GM21786 (cell line): ENCODE results near the gene NDST1.

ENCODE experiments used
- ATAC-seq: cut with Tn5 transposase; IDR thresholded peaks from one replicate; pipeline ENCODE4 v1.9.1; 2021; ENCODE audit not compliant: unreplicated experiment

NDST1 gene

GRCh38 chr5:150583541-150584225, 75.8 kb downstream of the NDST1 start:
- ATAC-seq = no peak

DNA sequence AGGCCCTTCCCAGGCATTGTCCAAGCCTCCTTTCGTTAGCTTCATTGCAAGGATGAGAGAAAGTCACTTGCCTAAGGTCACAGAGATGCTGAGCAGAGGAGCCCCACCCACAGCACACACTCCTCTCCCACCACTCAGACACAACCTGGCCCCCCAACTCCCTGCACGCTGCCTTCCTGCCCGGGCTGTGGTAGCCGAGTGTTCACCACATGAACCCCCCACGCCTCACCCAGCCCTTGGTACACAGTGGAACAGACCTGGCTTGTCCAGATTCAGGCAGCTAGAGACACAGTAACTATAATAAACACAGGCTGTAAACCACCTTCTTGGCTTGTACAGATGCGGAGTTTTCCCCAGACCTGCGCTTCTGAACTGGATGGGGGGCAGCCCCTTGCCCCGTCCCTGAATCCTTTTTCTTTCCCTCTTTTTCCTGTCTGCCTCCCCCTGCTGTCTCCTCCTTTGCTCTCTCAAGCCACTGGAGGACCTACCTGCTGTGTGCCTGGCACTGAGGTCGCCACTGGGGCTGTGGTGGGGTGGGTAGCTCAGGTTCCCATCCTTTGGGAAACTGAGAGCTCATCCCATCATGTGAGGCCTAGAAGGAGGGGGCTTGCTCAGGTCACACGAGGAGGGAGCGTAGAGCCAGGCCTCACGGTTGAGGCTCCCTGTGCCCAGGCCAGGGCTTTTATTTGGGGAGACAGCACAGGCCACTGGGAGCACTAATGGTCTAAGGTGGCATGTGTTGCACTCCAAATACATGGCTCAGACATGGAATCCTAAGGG, 76.8 kb downstream of the NDST1 start:
- ATAC-seq = no peak

DNA sequence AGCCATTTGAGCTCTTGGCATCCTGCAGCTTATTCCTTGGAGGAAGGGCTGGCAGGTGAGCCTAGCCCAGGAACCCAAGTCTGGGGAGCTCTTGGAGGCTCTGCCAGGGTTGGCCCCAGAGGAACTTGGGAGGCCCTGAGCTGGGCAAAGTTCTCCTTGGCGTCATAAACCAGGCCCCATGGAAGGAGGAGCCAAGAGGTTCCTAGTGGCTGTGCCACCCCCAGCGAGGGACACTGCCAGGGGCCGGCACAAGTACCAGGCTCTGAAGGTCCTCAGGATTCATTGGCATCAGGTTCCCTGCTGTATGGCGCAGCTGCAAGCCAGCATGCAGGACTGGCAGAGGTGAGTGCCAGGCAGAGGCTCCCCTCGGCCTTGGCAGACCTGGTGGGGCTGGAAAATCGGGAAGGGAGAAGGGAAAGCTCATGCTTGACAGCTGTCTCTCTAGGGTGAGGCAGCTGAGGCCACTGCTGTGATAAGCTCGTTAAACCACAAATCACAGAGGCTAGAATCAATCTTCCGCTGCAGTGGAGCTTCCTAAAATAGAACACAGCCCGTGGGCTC, 77.9 kb downstream of the NDST1 start:
- ATAC-seq = no peak

- no peak for ATAC-seq
These were observed 79.1 kb downstream of the NDST1 start for GRCh38 chr5:150587016-150587415.

DNA sequence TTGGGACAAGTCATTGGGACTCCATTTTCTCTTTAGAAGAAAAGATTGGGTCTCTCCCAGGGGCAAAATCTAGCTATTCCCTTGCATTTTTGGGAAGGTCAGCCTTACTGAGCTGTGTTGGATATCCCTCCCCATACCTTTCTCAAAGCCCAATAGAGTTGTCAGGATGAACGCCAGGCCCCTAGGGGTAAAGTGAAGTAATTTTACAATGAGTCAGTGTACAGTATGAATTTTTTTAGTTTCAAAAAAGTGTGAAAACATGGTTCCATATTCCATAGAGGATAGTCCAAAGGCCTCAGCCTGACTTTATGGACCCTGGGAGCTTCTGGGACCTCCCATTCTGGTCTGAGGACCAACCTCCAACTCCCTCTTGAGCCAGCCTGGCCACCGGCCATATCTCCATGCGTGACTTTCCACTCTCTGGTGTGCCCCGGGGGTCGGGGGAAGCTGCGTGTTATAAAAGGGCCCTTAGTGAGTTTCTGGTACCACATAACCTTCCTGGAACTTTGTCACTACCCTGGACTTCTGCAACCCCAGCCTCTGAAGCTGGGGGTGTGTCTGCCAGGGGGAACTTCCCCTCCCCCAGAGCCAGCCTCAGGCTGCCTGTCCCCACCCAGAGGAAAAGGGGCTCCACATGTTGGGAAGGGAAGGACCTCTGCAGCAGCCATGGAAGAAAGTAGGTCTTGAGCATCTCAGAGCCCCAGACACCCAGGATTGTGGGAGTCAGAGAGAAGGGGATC, 80.1 kb downstream of the NDST1 start:
- no peak for ATAC-seq

DNA sequence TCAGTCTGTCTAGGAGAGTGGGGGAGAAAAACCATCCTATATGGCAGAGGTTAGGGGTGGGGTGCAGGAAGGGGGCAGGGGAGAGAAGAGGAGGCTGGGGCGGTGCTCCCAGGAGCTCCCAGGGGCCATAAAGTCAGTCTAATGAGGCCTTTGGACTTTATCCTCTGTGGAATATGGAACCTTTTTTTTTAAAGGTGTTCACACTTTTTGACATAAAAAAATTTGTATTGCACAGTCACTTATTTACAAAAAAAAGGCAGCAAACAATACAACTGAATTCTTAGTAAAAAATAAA, 80.6 kb downstream of the NDST1 start:
- no peak for ATAC-seq

DNA sequence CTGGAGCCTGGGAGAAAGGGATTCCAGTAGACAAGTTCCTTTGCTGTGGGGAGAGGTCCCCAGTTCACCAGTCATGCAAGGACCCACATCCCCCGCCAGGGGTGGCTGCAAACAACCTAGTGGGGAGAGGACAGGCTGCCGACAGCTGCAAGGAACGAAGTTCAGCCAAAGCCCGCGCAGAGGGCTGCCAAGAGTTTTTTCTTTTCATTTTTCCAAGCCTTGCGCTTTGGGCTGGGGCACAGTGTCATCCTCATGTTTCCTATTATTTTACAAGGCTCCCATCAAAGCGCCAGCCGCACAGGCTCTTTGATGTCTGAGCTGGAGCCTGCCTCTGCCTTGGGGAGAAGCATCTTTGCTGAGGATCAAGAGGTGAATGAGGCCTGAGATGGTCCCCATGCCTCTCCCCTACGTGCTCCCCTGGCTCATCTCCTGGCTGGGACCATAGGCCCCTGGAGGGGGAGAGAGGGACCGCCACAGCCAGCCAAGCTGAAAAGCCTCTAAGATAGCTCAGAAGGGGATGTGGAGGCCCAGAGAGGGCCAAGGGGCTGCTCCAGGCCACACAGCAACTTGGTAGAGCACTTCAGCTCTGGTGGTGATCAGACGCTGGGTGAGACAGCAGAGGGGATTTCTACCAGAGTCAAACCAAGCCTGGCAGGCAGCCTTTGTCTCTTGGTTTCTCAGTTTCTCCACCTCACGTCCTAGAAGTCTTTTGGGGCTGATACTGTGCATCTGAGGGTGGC, 82.1 kb downstream of the NDST1 start:
- peak; percentile 70 for ATAC-seq

- no peak for ATAC-seq
These were observed 83.2 kb downstream of the NDST1 start for GRCh38 chr5:150590979-150591695.

- no peak for ATAC-seq
These were observed 85.7 kb downstream of the NDST1 start for GRCh38 chr5:150593593-150593992.

DNA sequence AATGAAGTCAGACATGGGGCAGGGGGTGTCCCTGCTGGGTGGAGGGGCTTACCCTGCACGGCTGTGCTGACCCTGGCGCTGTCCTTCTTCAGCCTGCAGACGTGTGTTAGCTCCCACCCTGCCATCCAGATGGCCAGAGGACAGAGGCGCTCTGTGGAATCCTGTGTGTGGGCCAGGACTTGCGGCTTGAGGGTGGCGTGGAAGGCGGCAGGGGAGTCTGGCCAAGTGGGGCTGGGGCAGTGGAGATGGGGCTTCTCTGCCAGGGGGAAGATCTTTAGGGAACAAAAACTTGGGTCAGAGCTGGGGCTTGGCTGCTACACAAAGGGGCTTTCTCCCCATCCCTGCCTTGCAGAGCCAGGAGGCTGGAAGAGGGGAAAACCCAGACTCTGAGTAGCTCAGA, 86.1 kb downstream of the NDST1 start:
- no peak for ATAC-seq

- ATAC-seq = no peak
These were observed 87.6 kb downstream of the NDST1 start for GRCh38 chr5:150595466-150596031.

DNA sequence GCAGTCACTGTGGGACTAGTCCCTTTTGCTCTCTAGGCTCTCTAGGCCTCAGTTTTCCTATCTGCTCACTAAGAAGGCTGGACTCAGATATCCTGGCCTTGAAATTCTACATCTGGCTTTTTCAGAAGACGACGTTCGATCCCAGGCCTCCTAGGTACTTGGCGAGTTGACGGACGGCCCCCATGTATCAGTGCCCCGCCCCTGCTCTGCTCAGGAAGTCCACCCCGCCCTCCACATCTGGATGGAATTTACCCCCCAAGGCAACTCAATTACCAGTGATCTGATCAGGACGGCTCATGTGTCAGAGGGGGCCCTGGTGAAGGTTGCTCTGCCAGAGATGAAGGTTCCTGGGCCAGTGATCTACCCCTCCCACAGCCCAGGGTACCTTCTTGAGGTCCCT, 88.4 kb downstream of the NDST1 start:
- no peak for ATAC-seq

- ATAC-seq = no peak
These were observed 88.9 kb downstream of the NDST1 start for GRCh38 chr5:150596826-150597225.

GRCh38 chr5:150598006-150598405, 90.1 kb downstream of the NDST1 start:
- ATAC-seq = no peak

GRCh38 chr5:150598821-150599273, 90.9 kb downstream of the NDST1 start:
- no peak for ATAC-seq

GRCh38 chr5:150599281-150599680, 91.3 kb downstream of the NDST1 start:
- ATAC-seq = no peak

GRCh38 chr5:150599917-150600511, 92.1 kb downstream of the NDST1 start:
- ATAC-seq = no peak

GRCh38 chr5:150600616-150601490, 92.9 kb downstream of the NDST1 start:
- ATAC-seq = no peak
